Kidney (tissue), 14 donors: ENCODE results near the gene DAZAP1. TPM values are rescaled to one million over a fixed set of nuclear protein-coding genes. Genes with fewer than 3 reads are reported as not detected.

Experiments used
- DNase-seq, 5 donors: peaks; one replicate each; pipeline ENCODE4 v3.0.0-alpha.2; 2013 to 2020
- FAIRE-seq: peaks from 2 replicates; lab custom pipeline; 2012; peaks lifted over from hg19 to GRCh38; lab: Jason Lieb, UNC
- H3K27ac ChIP-seq, 2 donors: one replicate each; pipeline ENCODE4 v1.7.0; 2013; ENCODE audit warnings: low read depth in 2 of 2, low read length in 2 of 2, inconsistent platforms in 1 of 2
- H3K27me3 ChIP-seq: one replicate; pipeline ENCODE4 v1.7.1; 2013; ENCODE audit warnings: low read length, inconsistent platforms; ENCODE audit not compliant: control insufficient read depth, insufficient read depth
- H3K36me3 ChIP-seq, 3 donors: one replicate each; pipeline versions ENCODE4 v1.7.0 to v1.7.1; 2013; ENCODE audit warnings: low read length in 3 of 3, control low read depth in 1 of 3, inconsistent platforms in 1 of 3; ENCODE audit not compliant: insufficient read depth in 3 of 3, control insufficient read depth in 2 of 3
- H3K4me1 ChIP-seq, 3 donors: one replicate each; pipeline versions ENCODE4 v1.7.0 to v1.7.1; 2013; ENCODE audit warnings: low read length in 3 of 3, inconsistent platforms in 1 of 3, low read depth in 1 of 3; ENCODE audit not compliant: control insufficient read depth in 2 of 3, insufficient read depth in 2 of 3
- H3K4me3 ChIP-seq, 3 donors: one replicate each; pipeline versions ENCODE4 v1.7.0 to v1.8.1; 2013; ENCODE audit warnings: low read length in 3 of 3, control low read depth in 1 of 3, inconsistent platforms in 1 of 3
- H3K9ac ChIP-seq, 3 donors: one replicate each; pipeline versions ENCODE4 v1.7.0 to v1.7.1; 2013; ENCODE audit warnings: low read length in 3 of 3, control low read depth in 1 of 3, inconsistent platforms in 1 of 3
- H3K9me3 ChIP-seq, 3 donors: one replicate each; pipeline versions ENCODE4 v1.7.0 to v1.7.1; 2013; ENCODE audit warnings: low read length in 3 of 3, control low read depth in 1 of 3, inconsistent platforms in 1 of 3; ENCODE audit not compliant: control insufficient read depth in 2 of 3, insufficient read depth in 1 of 3
- intact Hi-C: fragments of 100-400 bp; cut with DNase I; formaldehyde crosslinking; loops from one replicate; pipeline ENCODE4 v1.11.1; 2022
- polyA plus RNA-seq: library from polyadenylated mRNA; stranded (reverse); fragments of 350-450 nt; fragmentation: Illumina TruSeq; extraction: RNeasy Lipid Tissue Mini Kit (QIAGEN cat#74804); gene quantifications from one replicate; pipeline ENCODE4 v1.2.3, GENCODE V29; 2014; ENCODE audit warnings: low read depth, low replicate concordance; ENCODE audit not compliant: insufficient read depth
- total RNA-seq: library from RNA; stranded (reverse); fragmentation: NEBNext Ultra II Directional; extraction: Animal tissue kit (Norgen Biotek cat#: 25700); gene quantifications from one replicate; pipeline ENCODE4 v1.2.1, GENCODE V29; 2021
- TF ChIP-seq, protein P1 (sequence below): IDR thresholded peaks from 3 replicates; pipeline ENCODE4 v1.5.1; 2012; ENCODE audit warnings: mild to moderate bottlenecking, moderate library complexity, borderline replicate concordance; ENCODE audit not compliant: insufficient read depth; ENCODE audit errors: extremely low read depth
- donor health status: control.
- donor health status: control.
- donor health status: control.
- donor health status: control.
- donor health status: control.
- donor health status: DM: yes; HTN: yes; CAD: no.
- donor health status: Normal renal cell carcinoma (clear cell type).

Gene DAZAP1
- total and polyA plus RNA-seq, 2 donors from 2014 or later: 47.7 to 98.5 TPM

DNA sequence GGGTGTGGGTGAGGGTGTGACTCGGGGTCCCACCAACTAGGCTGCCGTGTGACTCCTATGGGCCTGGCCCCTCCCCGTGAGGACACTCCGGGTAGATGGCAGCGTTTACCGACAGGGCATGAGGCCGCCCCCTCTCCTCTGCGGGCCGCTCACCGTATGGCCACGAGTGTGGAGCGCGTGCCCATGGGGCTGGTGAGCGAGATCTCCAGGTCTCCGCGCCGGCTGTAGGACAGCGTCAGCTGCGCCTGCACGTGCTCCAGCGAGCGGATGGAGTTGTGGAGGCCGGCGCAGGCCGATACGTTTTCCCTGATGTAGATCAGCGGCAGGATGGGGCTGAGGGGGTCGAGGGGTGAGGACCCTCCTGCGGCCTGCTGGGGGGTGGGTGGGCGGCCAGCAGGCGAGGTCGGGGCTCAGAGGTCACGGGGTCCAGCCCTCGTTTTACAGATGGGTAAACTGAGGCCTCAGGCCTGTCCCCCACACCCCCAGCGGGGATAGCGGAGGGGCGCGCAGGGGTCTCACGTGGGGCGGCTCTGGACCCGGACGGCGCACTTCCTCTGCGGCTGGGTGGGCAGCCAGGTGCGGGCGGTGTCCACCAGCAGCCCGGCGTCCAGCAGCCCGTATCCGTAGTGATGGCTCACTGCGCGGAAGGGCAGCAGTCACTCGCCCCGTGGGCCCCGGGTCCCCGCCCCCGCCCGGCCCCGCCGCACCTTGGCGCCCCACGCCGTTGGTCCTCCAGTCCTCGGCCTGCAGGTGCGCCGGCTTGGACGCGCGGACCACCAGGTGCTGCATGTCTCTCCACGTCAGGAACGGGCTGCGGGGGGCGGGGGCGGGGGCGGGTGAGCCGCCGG is 76.0 kb downstream of the DAZAP1 start:
- FAIRE-seq (no peak), DNase-seq (peak in 1 of 5 donors; percentile 59)
- TF ChIP-seq, protein P1, sequence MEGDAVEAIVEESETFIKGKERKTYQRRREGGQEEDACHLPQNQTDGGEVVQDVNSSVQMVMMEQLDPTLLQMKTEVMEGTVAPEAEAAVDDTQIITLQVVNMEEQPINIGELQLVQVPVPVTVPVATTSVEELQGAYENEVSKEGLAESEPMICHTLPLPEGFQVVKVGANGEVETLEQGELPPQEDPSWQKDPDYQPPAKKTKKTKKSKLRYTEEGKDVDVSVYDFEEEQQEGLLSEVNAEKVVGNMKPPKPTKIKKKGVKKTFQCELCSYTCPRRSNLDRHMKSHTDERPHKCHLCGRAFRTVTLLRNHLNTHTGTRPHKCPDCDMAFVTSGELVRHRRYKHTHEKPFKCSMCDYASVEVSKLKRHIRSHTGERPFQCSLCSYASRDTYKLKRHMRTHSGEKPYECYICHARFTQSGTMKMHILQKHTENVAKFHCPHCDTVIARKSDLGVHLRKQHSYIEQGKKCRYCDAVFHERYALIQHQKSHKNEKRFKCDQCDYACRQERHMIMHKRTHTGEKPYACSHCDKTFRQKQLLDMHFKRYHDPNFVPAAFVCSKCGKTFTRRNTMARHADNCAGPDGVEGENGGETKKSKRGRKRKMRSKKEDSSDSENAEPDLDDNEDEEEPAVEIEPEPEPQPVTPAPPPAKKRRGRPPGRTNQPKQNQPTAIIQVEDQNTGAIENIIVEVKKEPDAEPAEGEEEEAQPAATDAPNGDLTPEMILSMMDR: no peak

GRCh38 chr19:1483979-1484428 is 76.6 kb downstream of the DAZAP1 start:
- Histone ChIP-seq H3K9me3 (no peaks in the 10 kb centered on the region), H3K36me3 (no peaks in the 10 kb centered on the region), H3K4me3 (no peak overlapping the region), H3K9ac (no peak overlapping the region), H3K27me3 (no peaks in the 10 kb centered on the region), H3K27ac (no peak overlapping the region), H3K4me1 (peaks cover 0 to 2% (median 2%) of the 10 kb centered on the region in 3 donors)
- DNase-seq (peak in 1 of 5 donors; percentile 66), FAIRE-seq (no peak)
- TF ChIP-seq, protein P1: no peak
- intact Hi-C loops: no loop called here

More for the DNA sequence above, 76.0 kb downstream of the DAZAP1 start:
- Histone ChIP-seq H3K27me3 (no peaks in the 10 kb centered on the region), H3K36me3 (no peaks in the 10 kb centered on the region), H3K9ac (no peak overlapping the region), H3K4me3 (no peak overlapping the region), H3K27ac (no peak overlapping the region), H3K9me3 (no peaks in the 10 kb centered on the region), H3K4me1 (peaks cover 0 to 2% (median 2%) of the 10 kb centered on the region in 3 donors)
- intact Hi-C loops: no loop called here

Other genes starting within 250 kb of the DAZAP1 start
- gene SBNO2, start 233.3 kb upstream of the DAZAP1 start, total RNA-seq: 156 TPM
- gene SBNO2, start 233.3 kb upstream of the DAZAP1 start, polyA plus RNA-seq: 12.2 TPM
- 57.7 TPM for gene STK11, start 201.8 kb upstream of the DAZAP1 start, total RNA-seq
- 40.7 TPM for gene STK11, start 201.8 kb upstream of the DAZAP1 start, polyA plus RNA-seq
- gene CBARP, start 169.6 kb upstream of the DAZAP1 start, total RNA-seq: 1.1 TPM
- gene CBARP, start 169.6 kb upstream of the DAZAP1 start, polyA plus RNA-seq: 1.0 TPM
- 183 TPM for gene ATP5F1D, start 165.8 kb upstream of the DAZAP1 start, total RNA-seq
- 641 TPM for gene ATP5F1D, start 165.8 kb upstream of the DAZAP1 start, polyA plus RNA-seq
- gene MIDN, start 159.0 kb upstream of the DAZAP1 start, total RNA-seq: 205 TPM
- 21.3 TPM for gene MIDN, start 159.0 kb upstream of the DAZAP1 start, polyA plus RNA-seq
- 533 TPM for gene CIRBP, start 138.3 kb upstream of the DAZAP1 start, total RNA-seq
- 408 TPM for gene CIRBP, start 138.3 kb upstream of the DAZAP1 start, polyA plus RNA-seq
- 35.3 TPM for gene FAM174C, start 132.1 kb upstream of the DAZAP1 start, total RNA-seq
- gene FAM174C, start 132.1 kb upstream of the DAZAP1 start, polyA plus RNA-seq: 94.7 TPM
- gene EFNA2, start 121.7 kb upstream of the DAZAP1 start, total RNA-seq: not detected
- not detected for gene EFNA2, start 121.7 kb upstream of the DAZAP1 start, polyA plus RNA-seq
- 85.5 TPM for gene NDUFS7, start 23.7 kb upstream of the DAZAP1 start, total RNA-seq
- gene NDUFS7, start 23.7 kb upstream of the DAZAP1 start, polyA plus RNA-seq: 265 TPM
- gene GAMT, start 6.0 kb upstream of the DAZAP1 start, total RNA-seq: 16.3 TPM
- 209 TPM for gene GAMT, start 6.0 kb upstream of the DAZAP1 start, polyA plus RNA-seq
- 893 TPM for gene RPS15, start 30.8 kb downstream of the DAZAP1 start, total RNA-seq
- gene RPS15, start 30.8 kb downstream of the DAZAP1 start, polyA plus RNA-seq: 1,823 TPM
- gene APC2, start 42.5 kb downstream of the DAZAP1 start, total RNA-seq: 0.25 TPM
- gene APC2, start 42.5 kb downstream of the DAZAP1 start, polyA plus RNA-seq: not detected
- 32.5 TPM for gene C19orf25, start 71.6 kb downstream of the DAZAP1 start, total RNA-seq
- gene C19orf25, start 71.6 kb downstream of the DAZAP1 start, polyA plus RNA-seq: 50.9 TPM
- gene PCSK4, start 82.8 kb downstream of the DAZAP1 start, total RNA-seq: 5.3 TPM
- gene PCSK4, start 82.8 kb downstream of the DAZAP1 start, polyA plus RNA-seq: 5.5 TPM
- gene REEP6, start 83.6 kb downstream of the DAZAP1 start, total RNA-seq: 9.6 TPM
- 60.0 TPM for gene REEP6, start 83.6 kb downstream of the DAZAP1 start, polyA plus RNA-seq
- gene ADAMTSL5, start 105.4 kb downstream of the DAZAP1 start, total RNA-seq: 4.6 TPM
- 1.4 TPM for gene ADAMTSL5, start 105.4 kb downstream of the DAZAP1 start, polyA plus RNA-seq
- not detected for gene PLK5, start 116.5 kb downstream of the DAZAP1 start, total RNA-seq
- not detected for gene PLK5, start 116.5 kb downstream of the DAZAP1 start, polyA plus RNA-seq
- 19.3 TPM for gene MEX3D, start 160.7 kb downstream of the DAZAP1 start, total RNA-seq
- gene MEX3D, start 160.7 kb downstream of the DAZAP1 start, polyA plus RNA-seq: 5.4 TPM
- gene MBD3, start 185.3 kb downstream of the DAZAP1 start, total RNA-seq: 62.5 TPM
- gene MBD3, start 185.3 kb downstream of the DAZAP1 start, polyA plus RNA-seq: 76.1 TPM
- gene UQCR11, start 197.9 kb downstream of the DAZAP1 start, total RNA-seq: 200 TPM
- 777 TPM for gene UQCR11, start 197.9 kb downstream of the DAZAP1 start, polyA plus RNA-seq
- gene TCF3, start 245.0 kb downstream of the DAZAP1 start, total RNA-seq: 50.2 TPM
- gene TCF3, start 245.0 kb downstream of the DAZAP1 start, polyA plus RNA-seq: 20.3 TPM